ENCODE results near the gene SNRNP35.
"Not testable (repeated sequence)": the region's sequence is repeated elsewhere in the genome, so short reads cannot be mapped to it uniquely, and the experiment has no call there.

The SNRNP35 gene

GRCh38 chr12:123491056-123491455, 33.1 kb downstream of the SNRNP35 start:
- DNase-seq = no peak

- no peak for DNase-seq
Measured at GRCh38 chr12:123491481-123491880, 33.5 kb downstream of the SNRNP35 start.

GRCh38 chr12:123492339-123493039, 34.5 kb downstream of the SNRNP35 start:
- DNase-seq = not testable (repeated sequence)

GRCh38 chr12:123494124-123494851, 36.3 kb downstream of the SNRNP35 start:
- no peak for DNase-seq

- no peak for DNase-seq
Measured at GRCh38 chr12:123497065-123497464, 39.1 kb downstream of the SNRNP35 start.

- no peak for DNase-seq
Measured at GRCh38 chr12:123498126-123498825, 40.3 kb downstream of the SNRNP35 start.

- no peak for DNase-seq
Measured at GRCh38 chr12:123499332-123499731, 41.4 kb downstream of the SNRNP35 start.

GRCh38 chr12:123502163-123502704, 44.3 kb downstream of the SNRNP35 start:
- DNase-seq = no peak

GRCh38 chr12:123506059-123506842, 48.3 kb downstream of the SNRNP35 start:
- DNase-seq = no peak

GRCh38 chr12:123506843-123507236, 48.9 kb downstream of the SNRNP35 start:
- no peak for DNase-seq

- no peak for DNase-seq
Measured at GRCh38 chr12:123512838-123513665, 55.1 kb downstream of the SNRNP35 start.

- DNase-seq = no peak
Measured at GRCh38 chr12:123513805-123514204, 55.9 kb downstream of the SNRNP35 start.

- DNase-seq = not testable (repeated sequence)
Measured at GRCh38 chr12:123514582-123515221, 56.8 kb downstream of the SNRNP35 start.

- no peak for DNase-seq
Measured at GRCh38 chr12:123516216-123516780, 58.4 kb downstream of the SNRNP35 start.
